HL-60 (cell line): ENCODE measurements around the gene STARD10.

Experiments
- CTCF ChIP-seq: IDR thresholded peaks from one replicate; pipeline ENCODE4 v1.5.1; 2011; ENCODE audit warnings: low read length, control low read depth, inconsistent platforms; ENCODE audit not compliant: insufficient read depth
- GABPA ChIP-seq: IDR thresholded peaks from 2 replicates; pipeline ENCODE4 v1.6.1; 2012; ENCODE audit warnings: low read depth
- POLR2AphosphoS5 ChIP-seq: IDR thresholded peaks from 2 replicates; pipeline ENCODE4 v1.6.1; 2012; ENCODE audit warnings: low read depth
- REST ChIP-seq: IDR thresholded peaks from 2 replicates; pipeline ENCODE4 v1.6.1; 2012; ENCODE audit warnings: low read depth; ENCODE audit not compliant: insufficient replicate concordance

GRCh38 chr11:72772059-72772458, 21.8 kb downstream of the STARD10 start:
- TF ChIP-seq CTCF: no peak
- no peak for TF ChIP-seq REST
- no peak for TF ChIP-seq POLR2AphosphoS5
- TF ChIP-seq GABPA: no peak
